HG02571 (cell line): ENCODE measurements around the gene LETMD1.
"Not testable (repeated sequence)": the region's sequence is repeated elsewhere in the genome, so short reads cannot be mapped to it uniquely, and the experiment has no call there.

Experiments
- ATAC-seq: cut with Tn5 transposase; IDR thresholded peaks from one replicate; pipeline ENCODE4 v1.9.1; 2021; ENCODE audit warnings: mild to moderate bottlenecking, moderate library complexity; ENCODE audit not compliant: unreplicated experiment

LETMD1 gene

DNA sequence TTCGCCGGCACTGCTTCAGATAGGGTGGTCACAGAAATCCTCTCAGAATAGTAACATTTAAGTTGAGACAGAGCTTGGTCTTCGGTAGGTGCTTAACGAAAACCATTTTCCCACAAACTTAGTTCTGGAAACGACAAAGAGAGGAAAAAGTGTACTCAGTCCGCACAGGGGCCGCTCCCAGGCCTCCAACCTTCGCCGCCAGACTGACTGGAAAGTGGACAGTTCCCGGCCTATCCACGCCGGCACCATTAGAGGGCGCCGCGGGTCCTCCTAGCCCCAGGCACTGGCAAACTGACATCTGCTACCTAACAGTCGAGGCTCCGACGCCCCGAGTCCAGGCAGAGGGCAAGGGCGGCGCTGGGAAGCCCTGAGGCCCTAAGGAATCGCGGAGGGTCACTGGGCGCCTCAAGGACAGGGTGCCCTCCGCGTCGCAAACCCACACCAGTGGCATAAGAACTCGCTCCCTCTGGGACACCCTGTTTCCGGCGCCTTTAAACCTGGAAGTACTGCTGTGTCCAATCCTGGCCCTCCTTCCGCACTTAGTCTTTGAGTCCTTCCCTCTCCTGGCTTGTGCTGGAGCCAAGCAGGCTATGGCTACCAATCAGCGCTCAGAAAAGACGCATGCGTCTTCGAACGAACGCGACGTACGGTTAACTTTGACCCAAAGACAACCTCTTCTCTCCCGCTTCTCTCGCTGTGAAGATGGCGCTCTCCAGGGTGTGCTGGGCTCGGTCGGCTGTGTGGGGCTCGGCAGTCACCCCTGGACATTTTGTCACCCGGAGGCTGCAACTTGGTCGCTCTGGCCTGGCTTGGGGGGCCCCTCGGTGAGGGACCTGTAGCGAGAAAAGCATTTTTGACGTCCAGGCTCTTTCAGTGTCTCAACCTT lies at the start of gene LETMD1:
LETMD1 (plus strand) TSS at position 673 of the 886 bp plus-strand sequence; CDS start at position 703, 30 bp downstream.
- peak; percentile 96 for ATAC-seq

DNA sequence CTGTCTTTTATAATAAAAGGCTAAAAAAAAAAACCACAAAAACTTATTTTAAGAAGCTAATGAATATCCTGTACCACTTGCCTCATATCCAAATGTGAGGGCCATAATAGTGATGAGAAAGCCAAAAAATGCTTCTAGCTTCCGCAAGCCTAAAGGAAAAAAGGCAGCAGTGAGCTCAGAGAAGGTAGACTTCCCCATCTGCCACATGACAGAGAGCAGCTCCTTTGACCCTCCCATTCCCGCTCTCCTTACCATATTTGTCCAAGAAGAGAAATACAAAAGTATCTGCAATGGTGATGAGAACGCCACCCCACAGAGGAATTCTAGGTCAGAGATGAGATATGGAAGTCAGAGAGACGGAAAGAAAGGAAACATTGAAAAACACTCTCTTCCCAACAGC lies 49.0 kb upstream of the LETMD1 start:
- ATAC-seq: no peak

- no peak for ATAC-seq
Measured at GRCh38 chr12:51000245-51000644, 47.9 kb upstream of the LETMD1 start.

DNA sequence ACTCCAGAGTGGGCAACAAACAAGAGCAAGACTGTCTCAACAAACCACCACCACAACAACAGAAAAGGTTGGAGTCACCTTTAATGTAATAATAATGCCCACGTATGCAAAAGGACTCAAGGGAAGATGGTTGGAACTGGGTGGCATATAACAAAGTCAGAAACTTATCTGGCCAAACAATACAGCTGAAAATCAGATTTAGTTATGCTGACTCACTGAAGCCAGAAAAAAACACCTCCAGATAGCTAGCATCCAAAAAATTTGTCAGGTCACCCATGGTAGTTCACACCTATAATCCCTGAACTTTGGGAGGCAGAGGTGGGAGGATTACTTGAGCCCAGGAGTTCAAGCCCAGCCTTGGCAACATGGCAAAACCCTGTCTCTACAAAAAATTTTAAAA lies 46.3 kb upstream of the LETMD1 start:
- no peak for ATAC-seq

GRCh38 chr12:51004504-51004903 lies 43.6 kb upstream of the LETMD1 start:
- ATAC-seq: no peak

DNA sequence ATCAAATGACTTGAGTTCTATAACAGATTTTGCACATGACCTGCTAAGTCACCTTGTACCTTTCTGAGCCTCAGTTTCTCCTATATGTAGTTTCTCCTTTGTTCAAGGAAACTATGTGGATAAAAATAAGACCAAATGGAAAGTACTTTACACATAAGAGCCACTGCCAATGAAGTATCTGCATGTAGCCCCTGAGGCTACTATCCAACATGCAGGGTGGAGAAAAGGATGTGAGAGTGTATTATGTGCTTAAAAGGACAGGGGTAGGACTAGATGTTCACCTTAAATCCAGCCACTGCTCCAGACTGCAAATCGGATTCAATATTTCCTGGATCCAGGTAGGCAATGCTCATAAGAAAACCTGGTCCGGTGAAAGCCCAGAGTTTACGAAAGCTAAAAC lies 43.1 kb upstream of the LETMD1 start:
- ATAC-seq: no peak

DNA sequence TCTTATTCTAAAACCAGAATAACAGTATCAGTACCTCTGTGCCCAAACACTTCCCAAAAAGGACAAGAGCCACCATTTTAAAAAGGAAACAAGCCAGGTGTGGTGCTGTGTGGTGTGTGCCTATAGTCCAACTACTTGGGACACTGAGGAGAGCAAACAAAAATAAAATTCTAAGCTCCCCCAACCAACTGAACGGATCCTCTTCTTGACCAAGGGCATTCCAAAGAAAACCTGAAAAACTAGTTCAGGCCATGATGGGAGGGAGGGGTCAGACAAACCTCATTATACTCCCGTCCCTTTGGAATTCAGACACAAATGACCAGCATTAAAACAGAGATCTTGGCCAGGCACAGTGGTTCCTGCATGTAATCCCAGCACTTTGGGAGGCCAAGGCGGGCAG lies 42.5 kb upstream of the LETMD1 start:
- ATAC-seq: no peak

GRCh38 chr12:51008329-51009055 lies 39.6 kb upstream of the LETMD1 start:
- ATAC-seq: no peak

DNA sequence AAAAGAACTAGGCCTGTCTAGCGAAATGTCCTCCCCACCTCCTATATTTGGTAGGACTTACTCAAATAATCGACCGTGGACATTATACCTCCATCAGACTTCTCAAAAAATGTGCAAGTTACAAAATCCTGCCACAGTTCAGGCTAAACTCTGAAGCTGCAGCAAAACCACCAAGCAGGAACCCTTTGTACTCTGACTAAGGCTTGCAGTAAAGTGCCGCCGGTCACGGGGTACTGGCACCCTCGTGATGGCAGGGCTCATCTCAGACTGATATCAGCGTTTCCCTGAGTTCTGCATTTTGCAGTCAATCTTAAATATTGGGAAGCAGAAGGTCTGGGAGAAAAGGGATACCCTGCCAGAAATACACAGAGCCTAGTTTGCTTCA lies 39.1 kb upstream of the LETMD1 start:
- ATAC-seq: no peak

- no peak for ATAC-seq
Measured at GRCh38 chr12:51011955-51012354, 36.2 kb upstream of the LETMD1 start.

- no peak for ATAC-seq
Measured at GRCh38 chr12:51012570-51013236, 35.4 kb upstream of the LETMD1 start.

DNA sequence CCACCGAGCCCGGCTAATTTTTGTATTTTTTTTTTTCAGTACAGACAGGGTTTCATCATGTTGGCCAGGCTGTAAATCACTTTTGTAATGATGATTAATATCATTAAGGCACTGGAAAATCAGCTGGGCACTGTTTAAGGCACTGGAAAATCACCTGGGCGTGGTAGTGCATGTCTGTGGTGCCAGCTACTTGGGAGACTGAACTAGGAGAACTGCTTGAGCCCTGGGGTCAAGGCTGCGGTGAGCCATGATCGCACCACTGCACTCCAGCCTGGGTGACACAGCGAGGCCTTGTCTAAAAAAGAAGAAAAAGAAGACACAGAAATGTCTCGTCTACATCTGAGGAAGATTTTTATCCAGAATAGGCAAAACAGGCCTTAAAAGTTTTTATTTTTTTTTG lies 34.7 kb upstream of the LETMD1 start:
- ATAC-seq: no peak

DNA sequence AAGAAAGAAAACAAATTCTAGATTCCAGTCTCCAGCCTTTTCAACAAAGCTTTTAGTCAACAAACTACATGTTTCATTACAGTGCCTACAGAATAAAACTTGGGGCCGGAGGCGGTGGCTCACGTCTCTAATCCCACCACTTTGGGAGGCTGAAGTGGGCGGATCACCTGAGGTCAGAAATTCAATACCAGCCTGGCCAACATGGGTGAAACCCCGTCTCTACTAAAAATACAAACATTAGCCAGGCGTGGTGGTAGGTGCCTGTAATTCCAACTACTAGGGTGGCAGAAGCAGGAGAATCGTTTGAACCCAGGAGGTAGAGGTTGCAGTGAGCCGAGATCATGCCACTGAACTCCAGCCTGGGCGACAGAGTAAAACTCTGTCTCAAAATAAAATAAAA lies 33.7 kb upstream of the LETMD1 start:
- not testable (repeated sequence) for ATAC-seq

GRCh38 chr12:51017452-51017851 lies 30.7 kb upstream of the LETMD1 start:
- ATAC-seq: no peak

DNA sequence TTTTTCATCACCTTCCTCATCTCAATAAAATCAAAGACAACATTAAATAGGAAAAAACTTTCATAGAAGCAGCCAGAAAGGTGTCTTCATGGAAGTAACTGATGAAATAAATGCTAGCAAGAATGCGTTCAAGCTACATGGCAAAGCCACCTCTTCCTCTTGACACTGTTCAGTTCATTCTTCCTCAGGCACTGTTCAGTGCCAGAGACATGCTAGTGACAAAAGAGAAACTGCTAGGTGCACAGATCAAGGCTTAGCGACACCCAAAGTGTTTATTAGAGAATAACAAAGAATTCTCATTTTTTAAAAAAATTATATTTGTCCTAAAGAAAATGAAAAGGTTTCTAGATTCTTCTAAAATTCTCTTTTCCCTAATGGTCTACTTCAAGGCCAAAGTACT lies 29.2 kb upstream of the LETMD1 start:
- no peak for ATAC-seq

GRCh38 chr12:51019927-51020326 lies 28.2 kb upstream of the LETMD1 start:
- no peak for ATAC-seq

- ATAC-seq: no peak
Measured at GRCh38 chr12:51020448-51021182, 27.5 kb upstream of the LETMD1 start.

DNA sequence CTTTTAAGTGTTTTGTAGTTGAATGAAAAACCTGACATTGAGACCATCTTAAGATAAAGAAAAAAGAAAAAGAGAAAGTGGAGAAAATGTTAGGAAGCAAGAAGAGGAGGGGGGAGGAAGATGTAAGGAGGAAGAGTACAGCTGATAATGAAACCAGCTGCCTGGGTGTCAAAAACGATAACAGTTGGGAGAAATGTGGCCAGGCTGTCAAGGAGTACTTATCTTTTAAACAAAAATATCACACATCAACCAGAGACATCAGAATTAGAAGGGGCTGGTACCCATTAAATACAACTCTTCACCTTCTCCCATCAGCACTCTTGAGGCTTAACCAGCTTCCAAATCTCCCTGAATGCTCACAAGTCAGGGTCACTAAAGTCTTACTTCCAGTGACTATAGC lies 26.4 kb upstream of the LETMD1 start:
- no peak for ATAC-seq

GRCh38 chr12:51023625-51024382 lies 24.3 kb upstream of the LETMD1 start:
- ATAC-seq: no peak

DNA sequence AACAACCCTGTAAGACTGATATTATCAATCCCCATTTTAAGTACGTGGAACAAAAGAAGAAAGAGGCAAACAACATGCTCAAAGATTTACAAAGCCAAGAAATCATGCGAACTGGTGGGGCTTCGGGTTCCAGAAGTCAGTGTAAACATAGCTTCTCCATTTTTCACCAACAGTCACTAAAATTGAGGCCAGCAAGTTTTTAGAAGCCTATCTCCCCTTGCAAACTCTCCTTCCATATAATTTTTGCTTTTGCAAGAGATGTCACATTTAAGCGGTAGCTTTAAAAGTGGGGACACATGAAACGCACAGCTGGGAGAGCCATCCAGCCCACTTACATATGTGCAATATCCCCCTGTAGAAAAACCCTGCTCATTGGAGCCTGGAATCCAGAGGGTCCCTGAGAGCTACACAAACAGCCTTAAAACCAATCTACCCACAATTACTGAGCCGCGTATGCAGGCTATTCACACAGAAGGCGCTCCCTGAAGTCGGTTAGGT lies 22.7 kb upstream of the LETMD1 start:
- ATAC-seq: no peak
